Prostate gland (tissue), 2 donors: ENCODE data around the gene NISCH.

Experiments
- CTCF ChIP-seq, 4 experiments: fragments of 200-600 bp in 2 of 4; fragments of 450-650 bp in 2 of 4; sonication (generic) in 2 of 4; IDR thresholded peaks; 1 replicate in 3 of 4; 2 replicates in 1 of 4; pipeline ENCODE4 v1.5.1; 2016 to 2019; ENCODE audit warnings: antibody characterized with exemption in 4 of 4, mild to moderate bottlenecking in 2 of 4, moderate library complexity in 2 of 4
- POLR2A ChIP-seq: fragments of 450-650 bp; IDR thresholded peaks from one replicate; pipeline ENCODE4 v1.6.1; 2016; ENCODE audit warnings: antibody characterized with exemption, mild to moderate bottlenecking
- POLR2AphosphoS5 ChIP-seq: sonication (generic); formaldehyde crosslinking; IDR thresholded peaks from one replicate; pipeline ENCODE4 v1.6.1; 2017; ENCODE audit warnings: antibody characterized with exemption

- TF ChIP-seq CTCF (IDR thresholded peaks at IDR 0.05) (no peak), POLR2A (no peak), POLR2AphosphoS5 (no peak)
These were observed 49.6 kb downstream of the NISCH start for GRCh38 chr3:52504977-52505376.
